Measurements from ENCODE around the gene TOB2.
A peak's percentile ranks its signal among the peaks of the same experiment; 100 is the strongest.
"Not testable (repeated sequence)": the region's sequence is repeated elsewhere in the genome, so short reads cannot be mapped to it uniquely, and the experiment has no call there.

Gene TOB2

GRCh38 chr22:41461901-41462300, 15.3 kb upstream of the TOB2 start:
- FAIRE-seq = no peak

DNA sequence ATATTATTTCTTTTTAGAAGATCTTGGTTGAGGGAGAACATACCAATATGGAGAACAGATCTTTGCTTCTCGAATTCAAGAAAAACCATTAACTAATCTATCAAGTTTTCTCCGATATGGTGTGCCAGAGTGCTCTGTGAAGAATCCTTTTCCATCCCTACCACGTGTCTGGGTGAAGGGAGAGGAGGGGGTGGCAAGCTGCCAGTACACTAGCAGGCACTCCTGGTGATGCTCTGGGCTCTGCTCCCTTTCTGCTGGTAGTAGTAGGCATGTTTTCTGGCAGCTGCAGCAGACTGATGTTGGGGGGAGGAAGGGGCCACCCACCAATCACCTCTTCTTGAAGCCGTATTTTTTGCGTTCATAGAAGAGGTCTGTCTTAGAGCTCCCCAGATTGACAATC, 13.5 kb upstream of the TOB2 start:
- FAIRE-seq = not testable (repeated sequence)

GRCh38 chr22:41459431-41459830, 12.8 kb upstream of the TOB2 start:
- no peak for FAIRE-seq

- FAIRE-seq = no peak
Measured at GRCh38 chr22:41458161-41458728, 11.6 kb upstream of the TOB2 start.

GRCh38 chr22:41448189-41448808, 1.7 kb upstream of the TOB2 start:
- FAIRE-seq = peak; percentile 100

DNA sequence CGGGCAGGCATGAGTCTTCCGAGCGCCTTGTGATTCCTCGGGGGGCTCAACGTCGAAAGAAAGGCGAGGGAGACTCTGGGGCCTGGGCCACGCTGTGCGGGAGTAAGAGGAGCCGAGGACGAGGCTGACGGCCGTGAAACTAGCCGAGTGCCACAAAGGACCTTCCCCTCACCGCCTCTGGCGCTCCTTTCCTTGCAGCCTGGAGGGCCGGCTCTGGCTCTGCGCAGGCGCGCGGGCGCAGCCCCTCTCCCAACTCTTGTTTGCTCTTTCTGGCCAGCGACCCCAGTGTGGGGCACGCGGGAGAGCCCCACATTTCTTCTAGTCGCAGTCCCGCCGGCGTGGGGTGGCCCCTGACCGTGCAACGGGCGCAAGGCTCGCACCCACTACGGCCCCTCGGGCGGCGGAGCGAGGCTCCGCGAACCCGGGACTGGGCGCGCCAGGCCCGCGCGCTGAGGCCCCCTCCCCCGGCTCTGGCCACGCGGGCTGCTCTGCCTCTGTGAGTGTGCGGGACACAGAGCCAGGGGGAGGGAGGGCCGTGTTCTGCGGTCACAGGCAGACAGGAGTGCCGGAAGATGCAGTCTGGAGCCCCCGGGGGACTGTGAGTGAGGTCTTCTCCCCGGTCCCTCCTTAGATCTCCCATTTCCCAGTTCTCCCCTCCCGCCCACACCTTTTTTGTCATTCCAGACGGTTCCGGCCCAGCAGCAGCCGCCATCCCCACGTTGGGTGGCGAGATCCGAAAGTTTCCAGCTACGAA, 1.0 kb upstream of the TOB2 start:
- FAIRE-seq = no peak

DNA sequence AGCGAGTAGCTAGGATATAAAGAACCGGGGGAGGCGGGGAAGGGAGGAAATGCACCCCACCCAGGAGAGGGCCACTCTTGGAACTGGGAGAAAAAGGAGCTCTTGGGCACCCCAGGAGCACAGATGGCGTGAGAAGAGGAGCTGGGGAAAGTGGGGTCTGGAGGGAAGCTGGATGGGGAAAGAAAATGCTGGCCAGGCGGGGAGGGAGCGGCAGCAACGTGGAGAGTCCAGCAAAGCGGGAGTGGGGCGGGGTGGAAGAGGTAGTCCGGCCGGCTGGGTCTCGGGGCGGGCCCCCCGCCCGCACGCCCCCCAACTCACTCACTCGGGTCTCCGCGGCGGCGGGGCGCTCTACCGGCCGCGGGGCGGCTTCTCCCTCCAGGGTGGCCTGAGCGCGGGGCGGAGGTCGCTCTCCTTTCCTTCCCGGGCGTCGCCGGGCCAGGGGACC, 522 bp downstream of the TOB2 start:
- no peak for FAIRE-seq

GRCh38 chr22:41445129-41446056, 1.2 kb downstream of the TOB2 start:
- no peak for FAIRE-seq

DNA sequence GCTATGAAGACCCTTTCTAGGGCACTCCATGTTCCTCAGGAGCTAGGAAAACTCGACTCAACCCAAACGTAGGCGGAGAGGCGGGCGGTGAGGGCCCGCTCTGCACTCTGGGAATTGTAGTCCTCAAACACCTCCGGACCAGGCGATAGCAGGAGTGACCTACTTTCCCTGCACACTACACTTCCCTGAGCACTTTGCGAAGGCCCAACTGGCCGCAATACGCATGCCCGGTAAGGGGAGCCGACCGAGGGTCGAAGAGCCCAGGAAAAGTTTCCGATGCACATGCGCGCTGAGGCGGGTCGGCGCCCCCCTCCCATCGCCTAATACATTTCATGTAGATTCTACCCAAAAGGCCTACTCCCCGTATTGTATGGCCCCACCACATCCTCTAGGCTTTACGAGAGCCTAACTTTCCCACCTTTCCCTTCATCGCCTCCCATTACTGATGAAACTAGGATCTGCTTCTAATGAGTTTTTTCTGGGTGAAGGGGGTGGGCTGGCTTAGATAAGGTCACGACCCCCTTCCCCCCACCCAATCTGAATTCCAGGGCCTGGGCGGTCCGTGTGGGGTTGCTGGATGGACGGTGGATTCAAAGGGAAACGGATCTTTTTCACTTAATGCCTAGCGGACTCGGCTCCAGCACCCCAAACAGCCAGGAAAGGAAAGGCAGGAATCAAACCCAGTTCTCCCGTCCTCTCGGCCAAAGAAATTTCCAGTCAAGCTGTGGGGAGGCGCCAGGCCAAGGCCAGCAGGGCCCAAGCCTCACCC, 2.1 kb downstream of the TOB2 start:
- FAIRE-seq = peak; percentile 97

GRCh38 chr22:41442240-41442792, 4.3 kb downstream of the TOB2 start:
- FAIRE-seq = no peak

DNA sequence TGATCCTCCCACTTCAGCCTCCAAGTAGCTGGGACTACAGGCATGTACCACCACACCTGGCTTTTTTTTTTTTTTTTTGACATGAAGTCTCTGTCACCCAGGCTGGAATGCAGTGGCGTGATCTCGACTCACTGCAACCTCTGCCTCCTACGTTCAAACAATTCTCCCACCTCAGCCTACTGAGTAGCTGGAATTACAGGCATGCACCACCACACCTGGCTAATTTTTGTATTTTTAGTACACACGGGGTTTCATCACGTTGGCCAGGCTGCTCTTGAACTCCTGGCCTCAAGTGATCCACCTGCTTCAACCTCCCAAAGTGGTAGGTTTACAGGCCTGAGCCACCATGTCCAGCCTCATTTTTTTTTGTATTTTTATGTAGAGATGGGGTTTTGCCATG, 6.1 kb downstream of the TOB2 start:
- not testable (repeated sequence) for FAIRE-seq

DNA sequence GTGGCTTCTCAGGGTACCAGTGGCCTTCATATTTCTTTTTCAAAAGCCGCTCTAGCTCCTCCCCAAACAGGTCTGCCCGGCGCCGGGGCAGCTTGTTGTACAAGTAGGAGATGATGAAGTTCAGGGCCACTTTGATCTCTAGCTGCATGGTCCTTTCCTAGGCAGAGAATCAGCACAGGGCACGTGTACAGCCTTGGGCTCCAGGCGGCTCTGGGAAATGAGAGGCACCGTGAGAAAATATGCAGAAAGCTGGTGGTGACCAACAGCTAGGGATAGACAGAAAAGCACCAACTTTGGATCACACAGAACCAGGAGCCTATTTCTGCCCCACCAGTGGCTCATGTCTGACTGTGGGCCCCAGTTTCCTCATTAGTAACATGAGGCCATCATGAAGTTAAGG, 9.4 kb downstream of the TOB2 start:
- FAIRE-seq = no peak

- no peak for FAIRE-seq
Measured at GRCh38 chr22:41436322-41437113, 10.1 kb downstream of the TOB2 start.

DNA sequence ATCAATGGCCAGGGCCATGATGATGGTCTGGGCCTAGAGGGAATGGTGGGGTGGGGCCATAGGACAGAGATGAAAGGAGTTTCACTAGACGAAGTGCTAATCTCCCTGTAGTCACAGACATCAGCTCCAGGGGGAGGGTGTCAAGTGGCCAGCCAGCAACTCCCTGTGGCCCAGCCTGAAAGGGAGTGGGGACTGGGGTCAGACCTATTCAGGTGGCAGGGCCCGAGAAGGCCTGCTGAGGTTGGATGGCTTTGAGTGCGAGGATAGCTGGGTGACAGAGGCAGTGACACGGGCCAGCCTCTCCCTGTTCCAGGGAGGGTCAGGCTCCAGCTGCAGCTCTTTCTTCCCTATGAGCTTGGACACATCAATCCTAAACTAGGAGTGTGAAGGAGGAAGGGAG, 11.0 kb downstream of the TOB2 start:
- no peak for FAIRE-seq

DNA sequence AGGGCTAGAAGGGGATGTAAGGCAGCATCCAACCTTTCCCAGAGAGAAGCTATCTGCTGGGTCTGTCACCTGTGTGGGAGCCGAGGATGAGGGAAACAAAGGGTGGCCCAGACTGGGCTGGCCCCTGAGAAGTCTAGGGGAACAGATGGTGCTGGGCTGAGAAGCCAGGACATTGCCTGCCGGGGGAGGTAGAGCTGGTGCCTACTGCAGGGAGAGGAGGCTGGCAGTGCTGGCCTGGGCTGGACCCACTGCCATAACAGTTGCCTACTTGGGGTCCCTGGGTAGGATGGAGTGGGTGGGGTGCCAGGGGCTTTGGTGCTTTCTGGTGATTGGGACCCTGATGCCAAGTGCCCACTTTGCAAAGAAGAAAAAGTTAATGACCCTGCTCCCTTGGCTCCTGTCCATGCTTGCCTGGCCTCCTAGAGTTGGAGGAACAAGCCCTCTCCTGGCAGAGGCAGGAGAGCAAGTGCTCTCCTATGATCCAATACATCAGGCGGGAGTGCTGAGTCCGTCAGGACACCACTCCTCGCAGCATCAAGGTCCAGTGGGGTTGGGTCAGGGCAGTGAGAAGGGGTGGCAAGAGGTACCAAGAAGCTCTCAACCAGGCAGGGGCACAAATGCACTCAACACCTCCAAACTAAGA, 12.1 kb downstream of the TOB2 start:
- not testable (repeated sequence) for FAIRE-seq

DNA sequence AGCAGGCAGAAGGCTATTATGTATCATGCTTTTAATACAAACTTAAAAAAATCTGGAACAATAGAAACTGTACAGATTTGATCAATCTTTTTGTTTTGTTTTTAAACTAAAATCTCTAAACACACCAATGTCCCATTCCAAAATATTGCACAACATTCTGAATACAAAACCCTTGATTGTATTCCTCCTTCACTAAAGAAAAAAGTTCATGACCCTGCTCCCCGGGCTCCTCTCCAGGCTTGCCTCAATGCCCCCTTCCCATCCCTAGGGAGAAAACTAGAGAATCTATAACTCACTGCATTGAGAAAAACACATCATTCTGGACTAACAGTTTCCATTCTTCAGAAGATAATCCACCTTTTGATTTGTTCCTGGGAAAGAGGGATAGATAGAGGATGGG, 13.1 kb downstream of the TOB2 start:
- not testable (repeated sequence) for FAIRE-seq

GRCh38 chr22:41431656-41432055, 14.9 kb downstream of the TOB2 start:
- FAIRE-seq = no peak

DNA sequence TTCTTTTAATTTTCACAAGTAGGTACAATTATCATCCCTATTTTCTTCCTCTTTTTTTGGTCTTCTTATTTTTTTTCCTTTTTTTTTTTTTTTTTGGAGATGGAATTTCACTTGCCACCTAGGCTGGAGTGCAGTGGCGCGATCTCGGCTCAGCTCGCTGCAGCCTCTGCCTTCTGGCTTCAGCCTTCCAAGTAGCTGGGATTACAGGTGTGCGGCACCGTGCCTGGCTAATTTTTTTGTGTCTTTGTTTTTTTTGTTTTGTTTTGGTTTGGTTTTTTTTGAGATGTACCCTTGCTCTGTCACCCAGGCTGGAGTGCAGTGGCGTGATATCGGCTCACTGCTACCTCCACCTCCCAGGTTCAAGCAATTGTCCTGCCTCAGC, 16.7 kb downstream of the TOB2 start:
- FAIRE-seq = no peak

DNA sequence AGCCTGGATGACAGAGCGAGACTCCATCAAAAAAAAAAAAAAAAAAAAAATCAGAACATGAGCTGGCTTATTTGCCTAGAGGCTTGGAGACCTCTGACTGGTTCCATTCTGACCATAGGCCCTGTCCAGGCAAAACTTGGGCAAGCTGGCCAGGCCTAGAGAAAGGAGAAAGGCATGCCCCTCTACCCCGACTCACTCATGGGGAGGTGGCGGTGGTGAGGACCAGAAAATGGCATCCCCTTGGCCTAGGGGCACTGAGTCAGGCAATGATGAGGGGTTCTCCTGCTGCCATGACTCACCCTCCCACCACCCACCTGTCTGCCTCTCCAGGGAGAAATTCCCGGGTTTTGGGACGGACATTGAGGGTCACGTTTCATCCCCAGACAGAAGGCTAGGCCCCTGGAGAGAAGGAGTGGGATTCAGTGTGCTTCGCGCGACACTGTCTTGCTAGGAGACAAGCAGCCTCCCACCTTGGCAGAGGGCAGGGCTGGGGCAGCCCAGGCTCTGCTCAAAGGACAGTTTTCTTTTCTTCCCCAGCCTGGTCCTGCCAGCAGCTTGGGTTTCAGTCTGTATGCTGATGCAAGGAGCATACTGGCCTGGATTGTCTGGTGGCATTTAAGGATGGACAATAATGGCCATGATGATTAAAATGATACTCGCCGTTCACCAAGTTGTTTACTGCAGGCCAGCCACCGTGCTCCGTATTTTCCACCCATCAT, 17.2 kb downstream of the TOB2 start:
- FAIRE-seq = no peak

Measured in A204.1 (cell line).